Caco-2 (cell line): ENCODE measurements around the gene MAS1L. TPM values are rescaled to one million over a fixed set of nuclear protein-coding genes. Genes with fewer than 3 reads are reported as not detected.
"Not testable (repeated sequence)": the region's sequence is repeated elsewhere in the genome, so short reads cannot be mapped to it uniquely, and the experiment has no call there.

ENCODE experiments used
- BruUV-seq: library from RNA; stranded (reverse); fragments of 400-500 nt; replicated peaks from 2 replicates; lab custom pipeline; 2021; lab: Mats Ljungman, UMichigan
- CTCF ChIA-PET: fragments of 300-600 bp; sonication (Branson Sonifier 250); formaldehyde crosslinking; loops from one replicate; lab custom pipeline; 2022; ENCODE audit warnings: antibody characterized with exemption; lab: Charles Lee
- POLR2A ChIA-PET: fragments of 300-600 bp; sonication (Branson Sonifier 250); formaldehyde crosslinking; loops from one replicate; lab custom pipeline; 2022; ENCODE audit warnings: antibody characterized with exemption; lab: Charles Lee
- DNase-seq, 2 experiments: peaks; one replicate each; pipeline versions ENCODE4 v3.0.0 to v3.0.0-alpha.2; 2020 to 2022
- H3K27me3 ChIP-seq: replicated peaks from 2 replicates; pipeline ENCODE4 v1.6.0; 2011; ENCODE audit warnings: low read length; ENCODE audit not compliant: control insufficient read depth, insufficient read depth
- H3K36me3 ChIP-seq: 2 replicates; pipeline ENCODE4 v1.5.1; 2011; ENCODE audit warnings: low read length; ENCODE audit not compliant: control insufficient read depth, insufficient read depth
- H3K4me1 ChIP-seq: fragments of 250-450 bp; sonication (Bioruptor Pico); 2 replicates; pipeline ENCODE4 v1.5.1; 2020; ENCODE audit warnings: mild to moderate bottlenecking
- H3K4me3 ChIP-seq: 2 replicates; pipeline ENCODE4 v1.5.1; 2011; ENCODE audit warnings: low read depth, mild to moderate bottlenecking, control low read depth, low read length
- H3K9me3 ChIP-seq: fragments of 250-450 bp; sonication (Bioruptor Pico); 2 replicates; pipeline ENCODE4 v1.5.1; 2020; ENCODE audit warnings: mild to moderate bottlenecking, moderate library complexity
- H3K27ac Mint-ChIP-seq: one replicate; pipeline ENCODE4 v1.8.0; 2022; ENCODE audit warnings: mixed read lengths; ENCODE audit not compliant: unreplicated experiment
- H3K27me3 Mint-ChIP-seq: one replicate; pipeline ENCODE4 v1.8.0; 2022; ENCODE audit warnings: mixed read lengths; ENCODE audit not compliant: insufficient read depth, unreplicated experiment
- H3K36me3 Mint-ChIP-seq: one replicate; pipeline ENCODE4 v1.8.0; 2022; ENCODE audit warnings: mild to moderate bottlenecking, mixed read lengths; ENCODE audit not compliant: insufficient read depth, unreplicated experiment
- H3K4me1 Mint-ChIP-seq: one replicate; pipeline ENCODE4 v1.8.0; 2022; ENCODE audit warnings: low read depth, mixed read lengths; ENCODE audit not compliant: unreplicated experiment
- H3K4me3 Mint-ChIP-seq: one replicate; pipeline ENCODE4 v1.8.0; 2022; ENCODE audit warnings: mild to moderate bottlenecking, moderate library complexity, mixed read lengths; ENCODE audit not compliant: unreplicated experiment
- H3K9me3 Mint-ChIP-seq: one replicate; pipeline ENCODE4 v1.8.0; 2022; ENCODE audit warnings: mixed read lengths; ENCODE audit not compliant: unreplicated experiment
- CTCF ChIP-seq, 2 experiments: fragments of 200-600 bp in 1 of 2; IDR thresholded peaks; 1 replicate in 1 of 2; 2 replicates in 1 of 2; pipeline versions ENCODE4 v1.5.1 to v1.8.0; 2011 to 2022; ENCODE audit warnings: antibody characterized with exemption in 1 of 2, control low read depth in 1 of 2, inconsistent platforms in 1 of 2, low read depth in 1 of 2, low read length in 1 of 2, mild to moderate bottlenecking in 1 of 2, moderate library complexity in 1 of 2; ENCODE audit not compliant: insufficient read depth in 1 of 2, severe bottlenecking in 1 of 2, unreplicated experiment in 1 of 2
- intact Hi-C: fragments of 100-400 bp; cut with micrococcal nuclease; formaldehyde crosslinking; loops from one replicate; pipeline ENCODE4 v1.10.0; 2022; ENCODE audit not compliant: unreplicated experiment
- total RNA-seq: library from RNA; stranded (reverse); gene quantifications from 2 replicates; pipeline ENCODE4 v1.2.3, GENCODE V29; 2022

Gene MAS1L
- total RNA-seq, 1 experiment from 2014 or later = not detected

DNA sequence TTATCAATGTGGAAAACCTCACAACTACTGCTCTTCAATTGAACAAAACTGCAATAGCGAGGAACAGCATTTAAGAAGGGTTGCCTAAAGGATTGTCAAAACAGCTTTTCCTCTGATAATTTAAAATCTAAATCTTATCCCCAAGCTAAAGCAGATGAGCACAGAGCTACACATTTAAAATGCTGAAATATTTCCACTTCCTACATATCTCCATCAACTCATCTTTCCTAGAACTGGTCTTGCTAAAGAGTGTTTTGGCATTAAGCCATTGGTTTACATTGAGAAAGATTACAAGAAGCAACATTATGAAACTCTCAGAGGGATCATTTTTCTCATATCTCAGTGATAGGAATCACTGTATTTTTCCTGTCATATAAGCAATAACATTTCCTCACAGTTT, 45.0 kb downstream of the MAS1L start:
- H3K27me3 ChIP-seq = no peaks in the 10 kb centered on the region
- H3K36me3 ChIP-seq = no peaks in the 10 kb centered on the region
- Mint-ChIP-seq H3K27ac (no peak overlapping the region), H3K4me3 (no peak overlapping the region), H3K9me3 (peaks cover 15% of the 10 kb centered on the region), H3K36me3 (no peaks in the 10 kb centered on the region), H3K27me3 (peaks cover 17% of the 10 kb centered on the region), H3K4me1 (no peaks in the 10 kb centered on the region)
- no peak for TF ChIP-seq CTCF (IDR thresholded peaks at IDR 0.05; ENCODE audit: insufficient read depth in 1 of 2, low read depth in 1 of 2, low read length in 1 of 2, severe bottlenecking in 1 of 2, unreplicated experiment in 1 of 2)
- no TSS peak for BruUV-seq
- intact Hi-C loops = no loop called here
- H3K9me3 ChIP-seq = no peaks in the 10 kb centered on the region
- no peak for DNase-seq
- no peaks in the 10 kb centered on the region for H3K4me1 ChIP-seq
- ChIA-PET POLR2A (no interaction called here), CTCF (no interaction called here)
- H3K4me3 ChIP-seq = no peak overlapping the region

DNA sequence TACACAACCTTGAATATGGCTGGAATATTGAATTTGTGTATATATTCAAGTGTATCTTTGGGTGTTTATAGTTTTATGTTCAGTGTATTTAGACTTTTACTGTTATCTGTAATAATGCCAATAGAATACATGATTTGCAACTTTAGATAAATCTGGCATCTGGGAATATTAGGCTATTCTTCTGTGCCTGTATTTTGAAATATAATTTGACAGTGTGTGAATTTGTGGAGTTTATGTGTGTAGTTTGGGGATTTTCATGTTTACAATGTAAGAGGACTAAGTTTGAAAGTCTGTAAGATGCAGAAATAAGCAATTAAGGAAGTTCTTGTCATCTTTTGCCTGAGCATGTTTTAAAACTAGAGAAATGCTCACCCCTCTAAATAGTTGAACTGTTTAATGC, 48.8 kb downstream of the MAS1L start, which contains the start of gene OR10C1:
Gene OR10C1, plus strand, starts transcription at position 301 of the 400 bp plus-strand sequence. CDS start 710 bp downstream, outside the sequence.
- intact Hi-C loops = no loop called here
- H3K36me3 Mint-ChIP-seq = no peaks in the 10 kb centered on the region

GRCh38 chr6:29436730-29437129, 51.0 kb downstream of the MAS1L start:
- intact Hi-C loops, H3K4me3 ChIP-seq, H3K4me1 ChIP-seq, H3K9me3 Mint-ChIP-seq, H3K36me3 Mint-ChIP-seq, H3K4me3 Mint-ChIP-seq, H3K27ac Mint-ChIP-seq, DNase-seq, BruUV-seq, H3K27me3 ChIP-seq, H3K36me3 ChIP-seq, CTCF ChIA-PET, H3K4me1 Mint-ChIP-seq, POLR2A ChIA-PET, H3K9me3 ChIP-seq: not testable (repeated sequence)
- H3K27me3 Mint-ChIP-seq = peaks cover 18% of the 10 kb centered on the region

More for the DNA sequence above, 48.8 kb downstream of the MAS1L start, which contains the start of gene OR10C1:
- no peaks in the 10 kb centered on the region for H3K9me3 ChIP-seq
- H3K4me1 ChIP-seq = no peaks in the 10 kb centered on the region
- no peak for TF ChIP-seq CTCF (IDR thresholded peaks at IDR 0.05; ENCODE audit: insufficient read depth in 1 of 2, low read depth in 1 of 2, low read length in 1 of 2, severe bottlenecking in 1 of 2, unreplicated experiment in 1 of 2)
- no peaks in the 10 kb centered on the region for H3K27me3 ChIP-seq
- H3K9me3 Mint-ChIP-seq = peaks cover 3% of the 10 kb centered on the region
- DNase-seq = no peak
- H3K27ac Mint-ChIP-seq = no peak within 1 kb of the TSS
- POLR2A ChIA-PET = no interaction called here
- BruUV-seq = no TSS peak
- H3K27me3 Mint-ChIP-seq = peaks cover 14% of the 10 kb centered on the region
- CTCF ChIA-PET = no interaction called here
- H3K4me1 Mint-ChIP-seq = no peaks in the 10 kb centered on the region
- no peaks in the 10 kb centered on the region for H3K36me3 ChIP-seq
- H3K4me3 Mint-ChIP-seq = no peak within 1 kb of the TSS
- no peak within 1 kb of the TSS for H3K4me3 ChIP-seq

Other genes with a start within 250 kb of the MAS1L start
- gene OR14J1, start 186.3 kb downstream of the MAS1L start, total RNA-seq = not detected in 2 replicates
- gene OR5V1, start 119.1 kb downstream of the MAS1L start, total RNA-seq = not detected in 2 replicates
- gene OR12D3, start 112.7 kb downstream of the MAS1L start, total RNA-seq = not detected in 2 replicates
- gene OR12D2, start 92.3 kb downstream of the MAS1L start, total RNA-seq = not detected in 2 replicates
- not detected in 2 replicates for gene OR12D1, start 73.0 kb downstream of the MAS1L start, total RNA-seq
- not detected in 2 replicates for gene OR10C1, start 48.6 kb downstream of the MAS1L start, total RNA-seq
- gene OR11A1, start 30.9 kb downstream of the MAS1L start, total RNA-seq = not detected in 2 replicates
- not detected in 2 replicates for gene OR2H1, start 30.8 kb downstream of the MAS1L start, total RNA-seq
- gene UBD, start 71.8 kb upstream of the MAS1L start, total RNA-seq = 4.9 and 8.2 TPM in 2 replicates
- not detected in 2 replicates for gene OR2H2, start 97.2 kb upstream of the MAS1L start, total RNA-seq
- gene GABBR1, start 145.2 kb upstream of the MAS1L start, total RNA-seq = 3.3 and 4.1 TPM in 2 replicates
- gene MOG, start 169.1 kb upstream of the MAS1L start, total RNA-seq = not detected in 2 replicates
- not detected in 2 replicates for gene ZFP57, start 193.2 kb upstream of the MAS1L start, total RNA-seq
- 4.4 and 4.7 TPM in 2 replicates for gene HLA-F, start 235.5 kb upstream of the MAS1L start, total RNA-seq